HepG2 (cell line): ENCODE data around the gene PEX13. TPM values are rescaled to one million over a fixed set of nuclear protein-coding genes. Genes with fewer than 3 reads are reported as not detected.

Experiments used
- ARID2 ChIP-seq: sonication (generic); formaldehyde crosslinking; IDR thresholded peaks from 2 replicates; pipeline ENCODE4 v1.8.1; 2022; ENCODE audit warnings: mild to moderate bottlenecking, missing genetic modification reagents, borderline replicate concordance
- FIP1L1 ChIP-seq: fragments of 200-400 bp; formaldehyde crosslinking; IDR thresholded peaks from 2 replicates; pipeline ENCODE4 v1.6.1; 2018; ENCODE audit warnings: low read depth, mild to moderate bottlenecking, low read length, moderate library complexity, borderline replicate concordance; ENCODE audit not compliant: insufficient read depth
- FOSL2 ChIP-seq: sonication (generic); formaldehyde crosslinking; IDR thresholded peaks from 2 replicates; pipeline ENCODE4 v1.4.0; 2020; ENCODE audit warnings: missing genetic modification reagents
- FOXK2 ChIP-seq: fragments of 450-650 bp; IDR thresholded peaks from 2 replicates; pipeline ENCODE4 v1.6.1; 2016
- GPN1 ChIP-seq: sonication (generic); formaldehyde crosslinking; IDR thresholded peaks from 2 replicates; pipeline ENCODE4 v1.5.1; 2020; ENCODE audit warnings: missing genetic modification reagents, borderline replicate concordance
- HIVEP1 ChIP-seq: sonication (generic); formaldehyde crosslinking; IDR thresholded peaks from 2 replicates; pipeline ENCODE4 v1.4.0; 2020; ENCODE audit warnings: mild to moderate bottlenecking, missing genetic modification reagents
- HNF4A ChIP-seq: sonication (generic); formaldehyde crosslinking; IDR thresholded peaks from 2 replicates; pipeline ENCODE4 v1.4.0; 2020; ENCODE audit warnings: missing genetic modification reagents
- JARID2 ChIP-seq: sonication (generic); formaldehyde crosslinking; IDR thresholded peaks from 2 replicates; pipeline ENCODE4 v1.8.1; 2023; ENCODE audit warnings: missing genetic modification reagents, inconsistent platforms; ENCODE audit not compliant: insufficient replicate concordance
- KDM5B ChIP-seq: sonication (generic); formaldehyde crosslinking; IDR thresholded peaks from 2 replicates; pipeline ENCODE4 v1.4.0; 2020; ENCODE audit warnings: missing genetic modification reagents, mild to moderate bottlenecking, borderline replicate concordance
- KLF11 ChIP-seq: IDR thresholded peaks from 2 replicates; pipeline ENCODE4 v1.6.1; 2016; ENCODE audit warnings: missing compliant biosample characterization
- MBD4 ChIP-seq: IDR thresholded peaks from 2 replicates; pipeline ENCODE4 v1.6.1; 2012; ENCODE audit warnings: low read length, inconsistent platforms, borderline replicate concordance
- NFYB ChIP-seq: sonication (generic); formaldehyde crosslinking; IDR thresholded peaks from 2 replicates; pipeline ENCODE4 v1.4.0; 2020; ENCODE audit warnings: missing genetic modification reagents
- SKI ChIP-seq: fragments of 450-650 bp; IDR thresholded peaks from one replicate; pipeline ENCODE4 v1.6.1; 2018; ENCODE audit warnings: mild to moderate bottlenecking; ENCODE audit not compliant: partially characterized antibody
- STAT5B ChIP-seq: sonication (generic); formaldehyde crosslinking; IDR thresholded peaks from 2 replicates; pipeline ENCODE4 v1.4.0; 2020; ENCODE audit warnings: missing genetic modification reagents
- ZMYM4 ChIP-seq: sonication (generic); formaldehyde crosslinking; IDR thresholded peaks from 2 replicates; pipeline ENCODE4 v1.8.1; 2023; ENCODE audit warnings: mild to moderate bottlenecking, missing genetic modification reagents
- ZNF432 ChIP-seq: sonication (generic); formaldehyde crosslinking; IDR thresholded peaks from 2 replicates; pipeline ENCODE4 v1.5.0; 2020; ENCODE audit warnings: missing genetic modification reagents, mild to moderate bottlenecking, borderline replicate concordance
- ZNF460 ChIP-seq: sonication (generic); formaldehyde crosslinking; IDR thresholded peaks from 2 replicates; pipeline ENCODE4 v1.5.1; 2020; ENCODE audit warnings: missing genetic modification reagents, mild to moderate bottlenecking, borderline replicate concordance
- polyA plus RNA-seq, 8 experiments: library from polyadenylated mRNA; depleted of rRNA in 3 of 8; stranded (reverse) in 7 of 8; unstranded in 1 of 8; fragments of >200 nt; fragmentation: Illumina TruSeq in 4 of 8; extraction: Trizol in 4 of 8; gene quantifications; 2 replicates each; pipeline versions ENCODE4 v1.2.1 to v1.2.3, GENCODE V29; 2011 to 2016; ENCODE audit warnings: low read depth in 4 of 8, missing spikeins in 1 of 8, mixed read lengths in 1 of 8; ENCODE audit not compliant: insufficient read depth in 1 of 8
- total RNA-seq, 5 experiments: library from RNA; depleted of rRNA; stranded (reverse); fragments of >200 nt; fragmentation: Illumina TruSeq; extraction: Trizol; gene quantifications; 2 replicates each; pipeline ENCODE4 v1.2.3, GENCODE V29; 2016; ENCODE audit warnings: low read depth in 1 of 5
- TF ChIP-seq, protein P1 (sequence below): sonication (generic); formaldehyde crosslinking; IDR thresholded peaks from 2 replicates; pipeline ENCODE4 v1.5.0; 2020; ENCODE audit warnings: mild to moderate bottlenecking, missing genetic modification reagents, borderline replicate concordance
- TF ChIP-seq, protein P2 (sequence below): sonication (generic); formaldehyde crosslinking; IDR thresholded peaks from 2 replicates; pipeline ENCODE4 v1.4.0; 2020; ENCODE audit warnings: mild to moderate bottlenecking, missing genetic modification reagents
- TF ChIP-seq, protein P3 (sequence below): sonication (generic); formaldehyde crosslinking; IDR thresholded peaks from 2 replicates; pipeline ENCODE4 v1.8.0; 2022; ENCODE audit warnings: missing genetic modification reagents, mild to moderate bottlenecking, moderate library complexity, borderline replicate concordance
- TF ChIP-seq, protein P4 (sequence below): sonication (generic); formaldehyde crosslinking; IDR thresholded peaks from 2 replicates; pipeline ENCODE4 v1.4.0; 2020; ENCODE audit warnings: missing genetic modification reagents, borderline replicate concordance

PEX13 gene
- total and polyA plus RNA-seq, 2 of the 13 experiments (the other 11 are each of a cell fraction or from before 2014, with no cell fraction given), result 47.9 to 75.9 TPM

DNA sequence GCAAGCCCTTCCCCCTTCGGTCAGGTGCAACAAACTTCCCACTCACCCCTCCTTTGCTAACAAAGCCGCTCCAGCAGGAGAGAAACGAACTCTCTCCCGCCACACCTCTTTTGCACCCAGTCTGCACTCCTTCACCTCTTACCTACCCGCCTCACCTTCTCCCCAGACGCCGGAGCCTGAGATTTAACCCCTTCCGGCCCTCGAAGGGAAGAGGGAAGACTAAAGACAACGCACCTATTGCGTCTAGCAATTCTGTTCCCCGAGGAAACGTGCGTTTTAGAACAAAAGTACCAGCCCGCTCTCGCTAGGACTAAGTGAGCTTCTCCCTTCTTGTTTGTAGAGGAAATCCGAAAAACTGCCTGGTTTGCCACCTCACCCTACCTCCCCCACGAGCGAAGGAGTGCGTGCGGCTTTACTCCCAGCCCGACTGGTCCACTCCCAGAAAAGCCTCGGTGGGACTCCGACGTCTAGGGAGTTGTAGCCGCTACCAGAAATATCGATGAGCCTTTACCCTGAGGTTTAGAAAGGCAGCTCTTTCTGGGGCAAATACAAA lies 441 bp upstream of the PEX13 start (continued):
- TF ChIP-seq GPN1 (CRISPR knock-in tag) (no peak), ZNF460 (0 out of 2 replicates have a peak, but pooled peaks have one; percentile 23), ZMYM4 (CRISPR knock-in tag) (0 out of 2 replicates have a peak, but pooled peaks have one; percentile 44), SKI (peak; percentile 50), HNF4A (CRISPR knock-in tag) (no peak; the same call in 1 of the 2 replicates), MBD4 (peak; percentile 87; the same call in 1 of the 2 replicates), FOSL2 (peak; percentile 48; the same call in 1 of the 2 replicates), ARID2 (CRISPR knock-in tag) (0 out of 2 replicates have a peak, but pooled peaks have one; percentile 4), STAT5B (0 out of 2 replicates have a peak, but pooled peaks have one; percentile 9), KLF11 (CRISPR knock-in tag) (peak; percentile 25; the same call in 1 of the 2 replicates), FOXK2 (no peak), ZNF432 (CRISPR knock-in tag) (no peak), JARID2 (CRISPR knock-in tag) (no peak), HIVEP1 (CRISPR knock-in tag) (no peak), FIP1L1 (peak; percentile 75; the same call in 1 of the 2 replicates), NFYB (CRISPR knock-in tag) (no peak; the same call in 1 of the 2 replicates), KDM5B (CRISPR knock-in tag) (no peak)
- TF ChIP-seq, protein P1, sequence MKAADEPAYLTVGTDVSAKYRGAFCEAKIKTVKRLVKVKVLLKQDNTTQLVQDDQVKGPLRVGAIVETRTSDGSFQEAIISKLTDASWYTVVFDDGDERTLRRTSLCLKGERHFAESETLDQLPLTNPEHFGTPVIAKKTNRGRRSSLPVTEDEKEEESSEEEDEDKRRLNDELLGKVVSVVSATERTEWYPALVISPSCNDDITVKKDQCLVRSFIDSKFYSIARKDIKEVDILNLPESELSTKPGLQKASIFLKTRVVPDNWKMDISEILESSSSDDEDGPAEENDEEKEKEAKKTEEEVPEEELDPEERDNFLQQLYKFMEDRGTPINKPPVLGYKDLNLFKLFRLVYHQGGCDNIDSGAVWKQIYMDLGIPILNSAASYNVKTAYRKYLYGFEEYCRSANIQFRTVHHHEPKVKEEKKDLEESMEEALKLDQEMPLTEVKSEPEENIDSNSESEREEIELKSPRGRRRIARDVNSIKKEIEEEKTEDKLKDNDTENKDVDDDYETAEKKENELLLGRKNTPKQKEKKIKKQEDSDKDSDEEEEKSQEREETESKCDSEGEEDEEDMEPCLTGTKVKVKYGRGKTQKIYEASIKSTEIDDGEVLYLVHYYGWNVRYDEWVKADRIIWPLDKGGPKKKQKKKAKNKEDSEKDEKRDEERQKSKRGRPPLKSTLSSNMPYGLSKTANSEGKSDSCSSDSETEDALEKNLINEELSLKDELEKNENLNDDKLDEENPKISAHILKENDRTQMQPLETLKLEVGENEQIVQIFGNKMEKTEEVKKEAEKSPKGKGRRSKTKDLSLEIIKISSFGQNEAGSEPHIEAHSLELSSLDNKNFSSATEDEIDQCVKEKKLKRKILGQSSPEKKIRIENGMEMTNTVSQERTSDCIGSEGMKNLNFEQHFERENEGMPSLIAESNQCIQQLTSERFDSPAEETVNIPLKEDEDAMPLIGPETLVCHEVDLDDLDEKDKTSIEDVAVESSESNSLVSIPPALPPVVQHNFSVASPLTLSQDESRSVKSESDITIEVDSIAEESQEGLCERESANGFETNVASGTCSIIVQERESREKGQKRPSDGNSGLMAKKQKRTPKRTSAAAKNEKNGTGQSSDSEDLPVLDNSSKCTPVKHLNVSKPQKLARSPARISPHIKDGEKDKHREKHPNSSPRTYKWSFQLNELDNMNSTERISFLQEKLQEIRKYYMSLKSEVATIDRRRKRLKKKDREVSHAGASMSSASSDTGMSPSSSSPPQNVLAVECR, result peak; percentile 81
- TF ChIP-seq, protein P2, sequence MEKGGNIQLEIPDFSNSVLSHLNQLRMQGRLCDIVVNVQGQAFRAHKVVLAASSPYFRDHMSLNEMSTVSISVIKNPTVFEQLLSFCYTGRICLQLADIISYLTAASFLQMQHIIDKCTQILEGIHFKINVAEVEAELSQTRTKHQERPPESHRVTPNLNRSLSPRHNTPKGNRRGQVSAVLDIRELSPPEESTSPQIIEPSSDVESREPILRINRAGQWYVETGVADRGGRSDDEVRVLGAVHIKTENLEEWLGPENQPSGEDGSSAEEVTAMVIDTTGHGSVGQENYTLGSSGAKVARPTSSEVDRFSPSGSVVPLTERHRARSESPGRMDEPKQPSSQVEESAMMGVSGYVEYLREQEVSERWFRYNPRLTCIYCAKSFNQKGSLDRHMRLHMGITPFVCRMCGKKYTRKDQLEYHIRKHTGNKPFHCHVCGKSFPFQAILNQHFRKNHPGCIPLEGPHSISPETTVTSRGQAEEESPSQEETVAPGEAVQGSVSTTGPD, result no peak
- TF ChIP-seq, protein P3, sequence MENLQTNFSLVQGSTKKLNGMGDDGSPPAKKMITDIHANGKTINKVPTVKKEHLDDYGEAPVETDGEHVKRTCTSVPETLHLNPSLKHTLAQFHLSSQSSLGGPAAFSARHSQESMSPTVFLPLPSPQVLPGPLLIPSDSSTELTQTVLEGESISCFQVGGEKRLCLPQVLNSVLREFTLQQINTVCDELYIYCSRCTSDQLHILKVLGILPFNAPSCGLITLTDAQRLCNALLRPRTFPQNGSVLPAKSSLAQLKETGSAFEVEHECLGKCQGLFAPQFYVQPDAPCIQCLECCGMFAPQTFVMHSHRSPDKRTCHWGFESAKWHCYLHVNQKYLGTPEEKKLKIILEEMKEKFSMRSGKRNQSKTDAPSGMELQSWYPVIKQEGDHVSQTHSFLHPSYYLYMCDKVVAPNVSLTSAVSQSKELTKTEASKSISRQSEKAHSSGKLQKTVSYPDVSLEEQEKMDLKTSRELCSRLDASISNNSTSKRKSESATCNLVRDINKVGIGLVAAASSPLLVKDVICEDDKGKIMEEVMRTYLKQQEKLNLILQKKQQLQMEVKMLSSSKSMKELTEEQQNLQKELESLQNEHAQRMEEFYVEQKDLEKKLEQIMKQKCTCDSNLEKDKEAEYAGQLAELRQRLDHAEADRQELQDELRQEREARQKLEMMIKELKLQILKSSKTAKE (CRISPR knock-in tag), result 0 out of 2 replicates have a peak, but pooled peaks have one; percentile 11
- TF ChIP-seq, protein P4, sequence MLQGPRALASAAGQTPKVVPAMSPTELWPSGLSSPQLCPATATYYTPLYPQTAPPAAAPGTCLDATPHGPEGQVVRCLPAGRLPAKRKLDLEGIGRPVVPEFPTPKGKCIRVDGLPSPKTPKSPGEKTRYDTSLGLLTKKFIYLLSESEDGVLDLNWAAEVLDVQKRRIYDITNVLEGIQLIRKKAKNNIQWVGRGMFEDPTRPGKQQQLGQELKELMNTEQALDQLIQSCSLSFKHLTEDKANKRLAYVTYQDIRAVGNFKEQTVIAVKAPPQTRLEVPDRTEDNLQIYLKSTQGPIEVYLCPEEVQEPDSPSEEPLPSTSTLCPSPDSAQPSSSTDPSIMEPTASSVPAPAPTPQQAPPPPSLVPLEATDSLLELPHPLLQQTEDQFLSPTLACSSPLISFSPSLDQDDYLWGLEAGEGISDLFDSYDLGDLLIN, result no peak; the same call in 1 of the 2 replicates
